IMR-90 (cell line): ENCODE results near the gene VPS18.

Source experiments
- CEBPB ChIP-seq: IDR thresholded peaks from 2 replicates; pipeline ENCODE4 v1.6.1; 2012; ENCODE audit warnings: low read depth, low read length, improper control_type of control experiment
- FOS ChIP-seq: fragments of 150-350 bp; IDR thresholded peaks from 2 replicates; pipeline ENCODE4 v1.6.1; 2016; ENCODE audit warnings: low read depth, low read length
- POLR2A ChIP-seq: IDR thresholded peaks from 2 replicates; pipeline ENCODE4 v1.6.1; 2012; ENCODE audit warnings: mild to moderate bottlenecking, low read depth, low read length
- RFX5 ChIP-seq: IDR thresholded peaks from 2 replicates; pipeline ENCODE4 v1.8.0; 2012; ENCODE audit warnings: low read depth, mild to moderate bottlenecking, low read length, moderate library complexity
- USF2 ChIP-seq: fragments of 150-350 bp; IDR thresholded peaks from 2 replicates; pipeline ENCODE4 v1.6.1; 2017; ENCODE audit warnings: mild to moderate bottlenecking, antibody characterized with exemption, low read length, low read depth
- TF ChIP-seq, protein P1 (sequence below): conservative IDR thresholded peaks from 2 replicates; pipeline ENCODE4 v1.5.1; 2012; ENCODE audit warnings: mild to moderate bottlenecking, low read depth, low read length, improper control_type of control experiment

DNA sequence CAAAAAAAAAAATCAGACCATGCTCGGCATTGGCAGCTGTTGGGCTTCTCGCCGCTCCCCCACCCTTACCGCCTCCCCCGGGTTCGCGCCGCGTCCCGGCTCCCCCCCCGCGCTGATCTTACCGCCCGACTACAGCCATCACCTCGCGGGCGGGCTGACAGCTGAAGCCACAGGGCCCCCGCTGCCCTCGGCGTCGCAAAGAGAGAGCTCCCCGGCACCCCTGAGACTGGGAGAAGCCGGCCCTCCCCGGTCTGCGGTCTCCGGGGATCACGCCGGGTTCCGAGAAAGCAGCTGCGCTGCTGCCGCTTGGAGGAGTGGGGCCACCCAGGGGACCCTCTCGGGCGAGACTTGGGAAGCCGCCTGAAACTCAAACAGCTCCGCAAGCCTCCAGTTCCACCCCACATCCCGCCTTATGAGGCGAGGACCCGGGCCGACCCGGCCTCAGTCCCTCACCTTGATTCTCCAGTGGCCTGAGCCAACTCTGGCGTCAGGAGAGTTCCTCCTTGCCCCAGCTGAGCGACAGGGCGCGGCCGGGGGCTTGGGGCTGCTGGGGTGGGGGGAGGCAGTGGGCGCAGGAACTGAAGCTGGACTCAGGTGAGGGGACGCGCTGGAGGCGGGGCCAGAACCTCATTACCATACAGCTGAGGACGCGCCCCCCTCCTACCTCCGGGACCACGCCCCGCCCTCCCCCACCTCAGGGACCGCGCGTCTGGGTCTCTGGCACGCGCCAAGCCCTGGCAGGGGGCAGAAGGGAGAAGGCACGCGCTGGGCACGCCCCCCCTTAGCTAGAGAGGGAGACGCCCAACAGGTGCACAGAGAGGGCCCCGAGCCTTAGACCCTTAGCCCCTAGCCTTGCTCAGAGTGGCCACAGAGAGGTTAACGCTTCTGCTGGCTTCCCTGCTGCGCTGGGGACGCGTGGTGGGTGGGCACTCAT, 33.9 kb downstream of the VPS18 start:
- TF ChIP-seq POLR2A = no peak
- TF ChIP-seq, protein P1, sequence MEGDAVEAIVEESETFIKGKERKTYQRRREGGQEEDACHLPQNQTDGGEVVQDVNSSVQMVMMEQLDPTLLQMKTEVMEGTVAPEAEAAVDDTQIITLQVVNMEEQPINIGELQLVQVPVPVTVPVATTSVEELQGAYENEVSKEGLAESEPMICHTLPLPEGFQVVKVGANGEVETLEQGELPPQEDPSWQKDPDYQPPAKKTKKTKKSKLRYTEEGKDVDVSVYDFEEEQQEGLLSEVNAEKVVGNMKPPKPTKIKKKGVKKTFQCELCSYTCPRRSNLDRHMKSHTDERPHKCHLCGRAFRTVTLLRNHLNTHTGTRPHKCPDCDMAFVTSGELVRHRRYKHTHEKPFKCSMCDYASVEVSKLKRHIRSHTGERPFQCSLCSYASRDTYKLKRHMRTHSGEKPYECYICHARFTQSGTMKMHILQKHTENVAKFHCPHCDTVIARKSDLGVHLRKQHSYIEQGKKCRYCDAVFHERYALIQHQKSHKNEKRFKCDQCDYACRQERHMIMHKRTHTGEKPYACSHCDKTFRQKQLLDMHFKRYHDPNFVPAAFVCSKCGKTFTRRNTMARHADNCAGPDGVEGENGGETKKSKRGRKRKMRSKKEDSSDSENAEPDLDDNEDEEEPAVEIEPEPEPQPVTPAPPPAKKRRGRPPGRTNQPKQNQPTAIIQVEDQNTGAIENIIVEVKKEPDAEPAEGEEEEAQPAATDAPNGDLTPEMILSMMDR = no peak
- TF ChIP-seq RFX5 = no peak
- no peak for TF ChIP-seq USF2
- no peak for TF ChIP-seq CEBPB
- no peak for TF ChIP-seq FOS
